Activated naive CD4-positive, alpha-beta T cell treated with anti-CD3 and anti-CD28 coated beads, Interleukin-2, amount 10 ng/mL, durations not matched to agents 5 hours and 36 hours (primary cell): ENCODE measurements around the gene INSIG1. TPM values are rescaled to one million over a fixed set of nuclear protein-coding genes. Genes with fewer than 3 reads are reported as not detected.

Source experiments
- total RNA-seq, 2 experiments: library from RNA; stranded (reverse); gene quantifications; one replicate each; pipeline ENCODE4 v1.2.3, GENCODE V29; 2021

Gene INSIG1
- total RNA-seq, result 100 to 1,000 TPM; 133 TPM

DNA sequence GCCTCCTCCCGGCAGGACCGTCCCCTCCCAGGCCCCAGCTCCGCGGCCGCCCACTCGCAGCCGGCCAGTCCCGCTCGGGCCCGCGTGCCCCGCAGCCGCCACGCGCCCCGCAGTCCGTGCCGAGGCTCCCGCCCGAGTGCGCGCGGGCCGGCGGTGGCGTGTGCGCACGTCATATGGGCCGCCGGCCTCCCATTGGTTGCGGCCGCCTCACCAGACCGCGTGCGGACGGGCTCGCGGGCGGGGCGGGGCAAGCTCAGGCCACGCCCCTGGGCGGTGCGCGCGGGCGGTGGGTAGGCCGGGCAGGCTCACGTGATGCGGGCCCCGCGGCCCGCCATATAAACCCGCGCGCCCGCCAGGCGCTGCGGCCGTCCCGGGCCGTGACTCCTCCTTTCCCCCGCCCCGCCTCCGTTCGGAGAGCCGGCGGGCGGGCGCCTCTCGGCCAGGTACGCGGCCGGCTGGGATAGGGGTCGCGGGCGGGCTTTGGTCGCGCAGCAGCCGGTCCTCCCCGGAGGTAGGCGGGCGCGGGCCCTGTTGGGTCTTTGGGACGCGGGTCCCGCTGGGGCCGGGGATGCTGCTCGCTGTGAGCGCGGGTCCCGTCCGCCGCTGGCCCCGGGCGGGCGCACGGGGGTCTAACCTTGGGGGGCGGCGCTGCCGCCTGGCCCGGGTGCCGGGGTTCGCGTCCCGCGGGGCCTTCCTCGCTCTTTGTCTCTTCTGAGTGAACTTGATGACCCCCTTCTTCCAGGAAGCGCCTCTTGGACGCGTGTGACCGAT is at the start of gene INSIG1:
Gene INSIG1, plus strand, starts transcription at position 362 of the 771 bp plus-strand sequence. Its CDS starts 408 bp downstream, at position 770.

Other genes with a start within 250 kb of the INSIG1 start
- not detected for gene HTR5A, start 227.6 kb upstream of the INSIG1 start, total RNA-seq
- not detected for gene EN2, start 160.3 kb downstream of the INSIG1 start, total RNA-seq
- not detected for gene CNPY1, start 248.7 kb downstream of the INSIG1 start, total RNA-seq